Neuronal stem cell (in vitro differentiated cells): ENCODE results near the gene HMX1.
A peak's percentile ranks its signal among the peaks of the same experiment; 100 is the strongest.

Source experiments
- DNase-seq: peaks from one replicate; pipeline ENCODE4 v3.0.0-alpha.2; 2013; ENCODE audit warnings: low spot score
- H2AFZ ChIP-seq: one replicate; pipeline ENCODE4 v1.6.1; 2013; ENCODE audit warnings: mild to moderate bottlenecking, low read length, inconsistent platforms
- H2AK5ac ChIP-seq: 2 replicates; pipeline ENCODE4 v1.6.1; 2013; ENCODE audit warnings: low read depth, mild to moderate bottlenecking, inconsistent platforms, low read length, moderate library complexity, mixed read lengths
- H2BK120ac ChIP-seq: 2 replicates; pipeline ENCODE4 v1.6.1; 2013; ENCODE audit warnings: low read depth, mild to moderate bottlenecking, inconsistent platforms, low read length, moderate library complexity, mixed read lengths
- H2BK12ac ChIP-seq: one replicate; pipeline ENCODE4 v1.6.1; 2013; ENCODE audit warnings: low read length, inconsistent platforms
- H2BK15ac ChIP-seq: 2 replicates; pipeline ENCODE4 v1.6.1; 2013; ENCODE audit warnings: mild to moderate bottlenecking, low read length, inconsistent platforms, mixed read lengths
- H2BK5ac ChIP-seq: one replicate; pipeline ENCODE4 v1.6.1; 2013; ENCODE audit warnings: inconsistent platforms, mild to moderate bottlenecking, low read length, moderate library complexity
- H3K14ac ChIP-seq: one replicate; pipeline ENCODE4 v1.6.1; 2013; ENCODE audit warnings: low read length, inconsistent platforms
- H3K18ac ChIP-seq: 2 replicates; pipeline ENCODE4 v1.6.1; 2013; ENCODE audit warnings: low read length, inconsistent platforms
- H3K23ac ChIP-seq: 2 replicates; pipeline ENCODE4 v1.6.1; 2013; ENCODE audit warnings: low read depth, mild to moderate bottlenecking, mixed read lengths, low read length, inconsistent platforms; ENCODE audit not compliant: poor library complexity
- H3K27ac ChIP-seq: replicated peaks from 3 replicates; pipeline ENCODE4 v1.5.1; 2013; ENCODE audit warnings: low read length, inconsistent platforms
- H3K27me3 ChIP-seq, 3 experiments: 2 replicates each; pipeline ENCODE4 v1.6.1; 2013; ENCODE audit warnings: low read length in 3 of 3, mild to moderate bottlenecking in 2 of 3, inconsistent platforms in 1 of 3, low read depth in 1 of 3, mixed read lengths in 1 of 3, moderate library complexity in 1 of 3; ENCODE audit not compliant: control insufficient read depth in 3 of 3, insufficient read depth in 3 of 3
- H3K36me3 ChIP-seq, 2 donors: replicated peaks in 1 of 2; 2 replicates each; pipeline ENCODE4 v1.6.1; 2013; ENCODE audit warnings: low read length in 2 of 2; ENCODE audit not compliant: control insufficient read depth in 2 of 2, insufficient read depth in 2 of 2
- H3K4ac ChIP-seq: 2 replicates; pipeline ENCODE4 v1.6.1; 2013; ENCODE audit warnings: inconsistent platforms, mild to moderate bottlenecking, low read length, moderate library complexity
- H3K4me1 ChIP-seq, 2 donors: 1 replicate in 1 of 2; 2 replicates in 1 of 2; pipeline ENCODE4 v1.6.1; 2013; ENCODE audit warnings: low read length in 2 of 2, low read depth in 1 of 2; ENCODE audit not compliant: control insufficient read depth in 2 of 2, insufficient read depth in 1 of 2
- H3K4me2 ChIP-seq: one replicate; pipeline ENCODE4 v1.6.1; 2013; ENCODE audit warnings: mild to moderate bottlenecking, low read length, inconsistent platforms; ENCODE audit not compliant: insufficient read depth, poor library complexity, severe bottlenecking
- H3K4me3 ChIP-seq, 2 donors: 2 replicates each; pipeline ENCODE4 v1.5.1; 2013; ENCODE audit warnings: low read length in 2 of 2, mild to moderate bottlenecking in 2 of 2, inconsistent platforms in 1 of 2, moderate library complexity in 1 of 2
- H3K79me1 ChIP-seq: one replicate; pipeline ENCODE4 v1.6.1; 2013; ENCODE audit warnings: low read depth, mild to moderate bottlenecking, inconsistent platforms, low read length, moderate library complexity
- H3K9ac ChIP-seq: one replicate; pipeline ENCODE4 v1.6.1; 2013; ENCODE audit warnings: mild to moderate bottlenecking, low read depth, low read length, inconsistent platforms; ENCODE audit not compliant: poor library complexity
- H3K9me3 ChIP-seq, 2 donors: replicated peaks in 1 of 2; 2 replicates each; pipeline versions ENCODE3 to v1.6.1; 2013; ENCODE audit warnings: low read length in 2 of 2, mild to moderate bottlenecking in 2 of 2, inconsistent platforms in 1 of 2, low read depth in 1 of 2, mixed read lengths in 1 of 2, moderate library complexity in 1 of 2; ENCODE audit not compliant: control insufficient read depth in 2 of 2, insufficient read depth in 1 of 2
- H4K8ac ChIP-seq: one replicate; pipeline ENCODE4 v1.6.1; 2013; ENCODE audit warnings: low read depth, mild to moderate bottlenecking, inconsistent platforms, low read length, moderate library complexity
- H4K91ac ChIP-seq: one replicate; pipeline ENCODE4 v1.6.1; 2013; ENCODE audit warnings: low read length, low read depth, mild to moderate bottlenecking, inconsistent platforms; ENCODE audit not compliant: poor library complexity
- WGBS, 2 donors: extraction: QIAGEN DNeasy Blood & Tissue Kit; methylation state at CpG; one replicate each; pipeline ENCODE4 v1.1.7; 2013; ENCODE audit warnings: missing lambda C conversion rate in 2 of 2, mixed read lengths in 1 of 2; ENCODE audit not compliant: insufficient read length in 2 of 2, insufficient replicate concordance in 1 of 2; ENCODE audit errors: extremely low coverage in 2 of 2; 5-methylcytosine and 5-hydroxymethylcytosine counted together

HMX1 gene

DNA sequence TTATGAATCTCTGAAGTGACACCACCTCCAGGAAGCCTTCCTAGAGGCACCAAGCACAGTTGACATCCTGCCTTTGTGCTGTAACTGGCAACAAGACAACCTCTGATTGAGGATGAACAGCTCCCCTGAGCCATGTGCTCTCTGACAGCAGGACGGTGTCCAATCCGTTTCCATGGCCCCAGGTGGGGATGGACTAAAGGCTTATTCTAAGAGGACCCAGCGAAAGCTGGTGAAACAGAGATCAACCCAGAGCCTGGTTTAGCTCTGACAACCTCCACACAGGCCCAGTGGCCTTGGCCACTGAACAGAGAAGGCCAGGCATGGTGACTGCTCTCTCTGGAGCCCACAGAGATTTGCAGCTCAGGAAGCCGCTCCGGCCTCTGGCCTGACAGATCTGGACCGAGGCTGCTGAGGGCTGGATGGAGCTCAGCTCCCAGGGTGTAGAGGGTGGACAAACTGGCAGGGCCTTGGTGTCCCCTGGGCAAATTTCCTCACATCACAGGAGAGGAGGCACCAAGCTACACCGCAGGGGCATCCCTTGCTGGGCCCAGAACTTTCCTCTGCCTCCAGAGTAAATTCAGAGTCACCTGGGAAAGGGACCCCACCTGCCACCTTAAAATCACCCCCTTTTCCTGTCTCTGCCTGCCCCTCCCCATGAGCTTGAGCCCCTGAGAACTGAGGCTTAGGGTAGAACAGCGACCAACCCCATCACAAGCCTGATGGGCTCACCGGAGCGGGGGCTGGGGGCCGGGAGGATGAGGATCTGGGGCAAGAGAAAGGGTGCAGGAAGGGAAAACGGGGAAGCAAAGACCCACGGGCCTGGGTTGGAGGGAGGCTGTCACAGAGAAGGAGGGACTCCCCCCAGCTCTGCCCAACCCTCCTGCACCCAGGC is 40.2 kb downstream of the HMX1 start:
- Histone ChIP-seq H4K91ac (no peak overlapping the region), H2AK5ac (peak overlapping the region; percentile 30), H3K36me3 (no peaks in the 10 kb centered on the region), H3K18ac (peak overlapping the region; percentile 69), H2BK15ac (no peak overlapping the region), H2BK5ac (no peak overlapping the region), H3K14ac (no peak overlapping the region), H3K27me3 (peaks cover 0 to 2% (median 0%) of the 10 kb centered on the region in 3 experiments), H2AFZ (no peak overlapping the region), H4K8ac (no peak overlapping the region), H3K9ac (no peak overlapping the region), H3K4ac (no peak overlapping the region), H3K4me3 (no peak overlapping the region), H3K79me1 (no peaks in the 10 kb centered on the region), H3K9me3 (peaks cover 0 to 4% of the 10 kb centered on the region in 2 donors), H3K4me2 (no peak overlapping the region), H3K27ac (no peak overlapping the region), H3K23ac (no peak overlapping the region), H2BK12ac (no peak overlapping the region), H3K4me1 (peaks cover 0 to 7% of the 10 kb centered on the region in 2 donors), H2BK120ac (no peak overlapping the region)
- DNase-seq: no peak
- no CpG with 5 or more reads among the region's 13 CpGs for WGBS, 2 donors

DNA sequence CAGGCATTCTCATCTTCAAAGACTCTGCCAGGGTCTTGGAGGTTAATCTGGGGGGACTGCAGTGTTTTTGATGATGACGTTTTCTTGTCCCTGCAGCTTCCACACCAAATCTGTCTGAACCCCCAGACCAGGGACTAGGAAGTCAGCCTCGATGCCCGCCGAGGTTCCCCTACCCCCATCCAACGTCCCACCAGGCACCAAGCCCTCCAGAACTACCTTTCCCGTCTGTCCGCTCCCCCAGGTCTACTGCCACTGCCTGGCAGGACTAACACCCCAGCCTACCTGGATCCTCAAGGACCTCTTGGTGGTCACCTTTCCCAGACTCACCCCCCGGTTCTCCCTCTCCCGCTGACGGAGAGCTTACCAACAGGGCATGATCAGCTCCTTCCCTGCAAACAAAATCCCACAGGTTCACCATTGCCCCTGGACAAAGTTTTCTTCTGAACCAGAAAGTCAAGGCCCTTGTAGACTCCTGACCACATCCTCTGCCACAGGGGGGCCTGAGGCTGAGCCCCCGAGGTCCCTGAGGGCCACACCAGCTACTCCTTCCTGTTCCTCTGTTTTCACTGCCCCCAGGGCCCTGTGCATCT is 40.9 kb downstream of the HMX1 start:
- Histone ChIP-seq H3K9me3 (peaks cover 0 to 4% of the 10 kb centered on the region in 2 donors), H3K9ac (no peak overlapping the region), H3K36me3 (no peaks in the 10 kb centered on the region), H4K91ac (no peak overlapping the region), H2BK5ac (no peak overlapping the region), H2AK5ac (peak overlapping the region; percentile 85), H3K27ac (no peak overlapping the region), H2BK12ac (no peak overlapping the region), H2BK15ac (no peak overlapping the region), H3K4me2 (no peak overlapping the region), H3K4me3 (no peak overlapping the region), H3K18ac (peak overlapping the region; percentile 19), H3K4me1 (peaks cover 0 to 7% of the 10 kb centered on the region in 2 donors), H4K8ac (no peak overlapping the region), H2BK120ac (no peak overlapping the region), H3K14ac (no peak overlapping the region), H3K23ac (no peak overlapping the region), H3K27me3 (no peaks in the 10 kb centered on the region), H3K79me1 (no peaks in the 10 kb centered on the region), H3K4ac (no peak overlapping the region), H2AFZ (no peak overlapping the region)
- WGBS, 2 donors: no CpG with 5 or more reads among the region's 11 CpGs
- no peak for DNase-seq

DNA sequence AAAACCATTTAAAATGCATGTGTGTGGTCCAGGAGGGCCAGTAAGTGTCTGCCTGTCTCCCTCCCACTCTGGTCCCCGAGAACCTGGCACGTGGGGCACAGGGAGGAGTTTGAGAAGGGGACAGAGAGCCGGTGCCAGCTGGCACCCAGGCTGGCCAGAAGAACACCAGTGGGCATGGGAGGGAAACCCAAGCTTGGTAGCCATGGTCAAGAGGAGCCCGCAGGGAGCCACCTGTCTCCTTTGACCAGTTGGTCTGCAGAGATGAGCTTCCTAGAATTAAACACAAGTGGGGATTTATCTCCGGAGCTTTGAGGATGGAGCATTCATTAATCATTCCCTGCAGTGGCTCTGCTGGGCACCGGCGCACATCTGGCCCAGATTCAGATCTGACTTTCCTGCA is 41.6 kb downstream of the HMX1 start:
- Histone ChIP-seq H2AK5ac (no peak overlapping the region), H3K27me3 (no peaks in the 10 kb centered on the region), H3K23ac (no peak overlapping the region), H3K4me1 (peaks cover 0 to 7% of the 10 kb centered on the region in 2 donors), H3K36me3 (no peaks in the 10 kb centered on the region), H2BK12ac (no peak overlapping the region), H3K4me3 (peak overlapping the region in 1 of 2 donors; percentile 41), H3K9me3 (peaks cover 0 to 4% of the 10 kb centered on the region in 2 donors), H2BK15ac (peak overlapping the region; percentile 31), H3K79me1 (no peaks in the 10 kb centered on the region), H2AFZ (no peak overlapping the region), H4K8ac (no peak overlapping the region), H4K91ac (no peak overlapping the region), H3K4ac (no peak overlapping the region), H3K9ac (no peak overlapping the region), H3K4me2 (no peak overlapping the region), H3K27ac (no peak overlapping the region), H3K18ac (peak overlapping the region; percentile 52), H2BK120ac (no peak overlapping the region), H3K14ac (no peak overlapping the region), H2BK5ac (no peak overlapping the region)
- no CpG with 5 or more reads among the region's 7 CpGs for WGBS, 2 donors
- DNase-seq: no peak

DNA sequence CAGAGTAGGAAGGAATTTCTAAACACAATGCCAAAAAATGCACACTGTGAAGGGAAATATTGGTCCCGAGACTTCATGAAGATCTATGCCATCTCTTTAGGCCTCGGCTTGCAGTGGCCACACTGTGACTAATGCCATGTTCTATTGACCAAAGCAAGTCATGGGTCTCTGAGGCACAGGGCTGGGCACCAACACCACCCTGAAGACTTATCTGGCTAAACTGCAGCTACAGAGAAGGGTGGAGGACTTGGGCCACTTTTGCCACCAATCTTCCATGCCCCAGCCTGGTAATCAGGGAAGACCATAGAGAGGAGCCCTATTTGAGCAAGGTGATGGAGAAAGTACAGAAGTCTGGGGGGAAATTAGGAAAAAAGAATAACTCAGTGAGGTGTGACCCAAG is 42.1 kb downstream of the HMX1 start:
- no peak for DNase-seq
- no peak overlapping the region for H3K23ac ChIP-seq
- no peak overlapping the region for H2BK5ac ChIP-seq
- no peaks in the 10 kb centered on the region for H3K27me3 ChIP-seq
- H2AK5ac ChIP-seq: no peak overlapping the region
- WGBS, 2 donors: no CpG with 5 or more reads among the region's 2 CpGs
- no peak overlapping the region for H3K4me2 ChIP-seq
- H4K8ac ChIP-seq: no peak overlapping the region
- no peak overlapping the region for H3K4ac ChIP-seq
- peaks cover 0 to 7% of the 10 kb centered on the region in 2 donors for H3K4me1 ChIP-seq
- no peak overlapping the region for H3K14ac ChIP-seq
- no peaks in the 10 kb centered on the region for H3K36me3 ChIP-seq
- no peak overlapping the region for H2BK120ac ChIP-seq
- H3K79me1 ChIP-seq: no peaks in the 10 kb centered on the region
- H2AFZ ChIP-seq: no peak overlapping the region
- H4K91ac ChIP-seq: no peak overlapping the region
- no peak overlapping the region for H3K9ac ChIP-seq
- no peak overlapping the region for H2BK15ac ChIP-seq
- no peak overlapping the region for H3K4me3 ChIP-seq
- no peak overlapping the region for H3K27ac ChIP-seq
- no peak overlapping the region for H3K18ac ChIP-seq
- no peak overlapping the region for H2BK12ac ChIP-seq
- peaks cover 0 to 4% of the 10 kb centered on the region in 2 donors for H3K9me3 ChIP-seq
